Germinal center (tissue), 1 donor: ENCODE results near the gene DIO3.
"Not testable (repeated sequence)": the region's sequence is repeated elsewhere in the genome, so short reads cannot be mapped to it uniquely, and the experiment has no call there.

Experiments used
- DNase-seq: peaks from one replicate; pipeline ENCODE4 v3.0.0; 2012; ENCODE audit warnings: mixed read lengths, low spot score

DIO3 gene

DNA sequence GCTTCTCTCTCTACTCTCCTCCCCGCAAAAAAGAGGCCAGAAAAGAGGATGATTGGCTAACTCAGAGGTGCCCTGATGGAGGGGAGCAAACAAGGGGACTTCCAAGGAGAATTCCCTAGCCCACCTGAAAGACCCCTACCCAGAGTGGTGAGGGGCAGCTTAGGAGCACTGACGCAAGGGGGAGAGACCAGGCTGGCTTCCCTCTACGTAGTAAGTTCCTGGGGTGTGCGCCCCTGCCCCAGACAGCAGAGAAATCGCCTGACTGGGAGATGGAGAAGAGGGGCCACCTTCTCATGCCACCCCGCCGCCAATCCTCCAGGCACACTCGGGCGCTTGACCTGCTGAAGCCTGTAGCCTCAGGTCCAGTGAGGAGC is 2.1 kb upstream of the DIO3 start:
- no peak for DNase-seq

DNA sequence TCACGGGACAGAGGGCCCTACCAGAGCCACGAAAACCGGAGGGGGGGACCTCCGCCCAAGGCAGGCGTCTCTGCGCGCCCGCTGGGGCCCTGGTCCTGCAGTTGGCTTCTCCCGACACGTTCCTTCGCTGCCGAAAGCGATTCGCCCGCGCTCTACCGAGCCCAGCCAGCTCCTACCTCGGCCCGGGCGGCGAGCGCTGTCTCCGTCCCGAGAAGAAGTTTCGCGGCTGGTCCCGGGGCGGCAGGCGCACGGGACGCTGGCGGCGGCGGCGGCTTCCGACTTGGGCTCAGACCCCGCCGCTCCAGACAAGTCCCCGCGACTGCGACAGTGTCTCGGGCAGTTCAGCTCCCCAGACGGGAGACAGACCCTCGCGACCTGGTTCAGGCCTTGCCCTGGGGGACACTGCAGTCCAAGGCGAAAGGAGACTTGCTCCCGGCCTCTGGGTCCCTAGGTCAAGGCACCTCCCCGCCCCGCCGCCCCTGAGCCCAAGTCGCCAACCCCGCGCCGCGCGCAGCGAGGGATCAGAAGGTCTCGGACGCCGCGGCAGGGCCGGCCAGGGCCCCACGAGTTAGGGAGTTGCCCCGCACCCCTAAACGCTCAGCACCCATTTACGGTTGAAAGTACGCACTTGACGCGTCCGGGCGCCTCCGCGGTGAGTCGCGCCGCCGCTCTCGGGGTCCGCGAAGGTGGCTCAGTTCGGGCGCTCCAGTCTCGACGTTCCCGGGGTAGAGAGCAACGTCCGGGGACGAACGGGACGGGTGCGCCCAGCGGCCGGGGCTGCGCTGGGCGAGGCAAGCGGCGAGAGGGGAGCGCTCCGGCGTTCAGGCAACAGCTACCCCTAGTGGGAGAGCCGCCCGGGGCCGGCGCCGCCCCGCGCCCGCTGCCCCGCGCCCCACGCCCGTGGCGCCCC is 1.4 kb upstream of the DIO3 start:
- DNase-seq = peak; percentile 40

DNA sequence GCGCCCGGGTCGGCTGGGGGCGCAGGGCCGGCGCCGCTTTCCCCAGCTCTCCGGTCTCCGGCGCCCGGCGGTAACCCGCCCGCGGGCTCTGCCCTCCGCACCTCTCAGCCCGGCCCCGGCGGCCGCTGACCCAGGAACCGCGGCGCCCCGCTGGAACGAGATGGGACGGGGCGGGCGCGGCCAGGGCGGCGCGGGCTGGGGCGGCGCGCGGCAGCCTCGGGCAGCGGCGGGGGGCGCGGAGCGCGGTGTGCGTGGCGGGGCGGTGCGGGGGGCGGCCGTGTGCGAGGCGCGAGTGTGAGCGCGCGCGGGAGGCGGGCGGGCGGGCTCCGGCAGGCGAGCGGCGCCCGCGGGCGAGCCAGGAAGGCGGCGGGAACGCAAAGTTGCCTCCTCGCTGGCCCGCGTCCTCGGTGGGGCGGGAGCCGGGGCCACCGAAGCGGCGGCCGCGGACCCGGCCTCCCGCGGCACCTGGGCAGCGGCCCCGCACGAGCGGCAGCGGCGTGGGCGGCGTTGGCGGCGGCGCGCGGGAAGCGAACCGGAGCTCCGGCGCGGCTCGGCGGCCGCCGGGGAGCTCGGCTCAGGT is 671 bp upstream of the DIO3 start:
- no peak for DNase-seq

DNA sequence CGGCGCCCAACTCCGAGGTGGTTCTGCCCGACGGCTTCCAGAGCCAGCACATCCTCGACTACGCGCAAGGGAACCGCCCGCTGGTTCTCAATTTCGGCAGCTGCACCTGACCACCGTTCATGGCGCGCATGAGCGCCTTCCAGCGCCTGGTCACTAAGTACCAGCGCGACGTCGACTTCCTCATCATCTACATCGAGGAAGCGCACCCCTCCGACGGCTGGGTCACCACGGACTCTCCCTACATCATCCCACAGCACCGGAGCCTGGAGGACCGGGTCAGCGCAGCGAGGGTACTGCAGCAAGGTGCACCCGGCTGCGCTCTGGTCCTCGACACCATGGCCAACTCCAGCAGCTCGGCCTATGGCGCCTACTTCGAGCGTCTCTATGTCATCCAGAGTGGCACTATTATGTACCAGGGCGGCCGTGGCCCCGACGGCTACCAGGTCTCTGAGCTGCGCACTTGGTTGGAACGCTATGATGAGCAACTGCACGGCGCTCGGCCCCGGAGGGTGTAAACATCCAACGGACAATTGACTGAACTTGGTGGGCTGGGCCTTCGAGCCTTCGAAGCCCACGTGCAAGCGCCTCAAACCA is 699 bp downstream of the DIO3 start:
- no peak for DNase-seq

DNA sequence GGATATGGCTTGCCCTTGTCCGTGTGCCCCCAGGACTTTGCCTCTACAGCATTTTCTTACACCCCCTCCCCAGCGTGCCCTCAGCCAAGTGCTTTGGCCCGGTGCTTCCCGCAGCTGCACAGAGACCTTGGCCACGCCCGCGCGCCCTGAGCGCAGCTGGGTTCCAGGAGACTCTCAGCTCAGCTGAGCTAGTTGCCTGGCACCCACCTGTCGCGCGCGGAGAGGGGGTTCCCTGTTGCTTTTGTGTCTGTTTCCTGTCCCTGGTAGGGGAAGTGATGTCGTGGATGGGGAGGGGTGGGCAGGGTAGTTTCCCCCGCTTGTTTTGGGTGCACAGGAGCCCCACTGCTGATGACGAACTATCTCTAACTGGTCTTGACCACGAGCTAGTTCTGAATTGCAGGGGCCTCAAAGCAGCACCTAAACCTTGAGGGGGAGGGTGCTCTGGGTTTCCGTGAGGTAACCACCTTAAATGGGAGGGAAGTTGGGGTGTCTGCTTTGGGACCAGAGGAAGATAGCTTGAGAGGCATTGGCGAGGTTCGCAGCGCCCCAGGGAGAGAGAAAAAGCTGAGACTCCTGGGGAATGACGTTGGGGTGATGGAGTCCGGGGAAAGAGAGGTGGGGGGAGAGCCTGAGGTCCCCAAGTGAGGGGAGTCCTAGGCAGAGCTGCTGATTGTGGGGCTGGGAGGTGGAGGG is 1.5 kb downstream of the DIO3 start:
- DNase-seq = no peak

DNA sequence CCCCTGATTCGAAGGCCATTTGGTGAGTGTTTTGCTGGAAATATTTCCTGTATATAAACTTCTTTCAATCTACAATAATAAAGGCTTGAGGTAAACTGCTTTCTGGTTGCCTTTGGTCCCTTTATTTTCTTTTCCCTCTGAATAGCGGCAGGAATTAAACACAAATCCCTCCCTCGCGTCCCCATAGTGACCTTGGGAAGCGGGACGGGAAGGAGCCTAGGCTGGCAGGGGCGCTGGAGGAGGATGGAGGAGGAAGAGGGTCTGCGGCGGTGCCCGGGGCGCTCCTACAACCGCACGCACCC is 2.0 kb downstream of the DIO3 start:
- no peak for DNase-seq

DNA sequence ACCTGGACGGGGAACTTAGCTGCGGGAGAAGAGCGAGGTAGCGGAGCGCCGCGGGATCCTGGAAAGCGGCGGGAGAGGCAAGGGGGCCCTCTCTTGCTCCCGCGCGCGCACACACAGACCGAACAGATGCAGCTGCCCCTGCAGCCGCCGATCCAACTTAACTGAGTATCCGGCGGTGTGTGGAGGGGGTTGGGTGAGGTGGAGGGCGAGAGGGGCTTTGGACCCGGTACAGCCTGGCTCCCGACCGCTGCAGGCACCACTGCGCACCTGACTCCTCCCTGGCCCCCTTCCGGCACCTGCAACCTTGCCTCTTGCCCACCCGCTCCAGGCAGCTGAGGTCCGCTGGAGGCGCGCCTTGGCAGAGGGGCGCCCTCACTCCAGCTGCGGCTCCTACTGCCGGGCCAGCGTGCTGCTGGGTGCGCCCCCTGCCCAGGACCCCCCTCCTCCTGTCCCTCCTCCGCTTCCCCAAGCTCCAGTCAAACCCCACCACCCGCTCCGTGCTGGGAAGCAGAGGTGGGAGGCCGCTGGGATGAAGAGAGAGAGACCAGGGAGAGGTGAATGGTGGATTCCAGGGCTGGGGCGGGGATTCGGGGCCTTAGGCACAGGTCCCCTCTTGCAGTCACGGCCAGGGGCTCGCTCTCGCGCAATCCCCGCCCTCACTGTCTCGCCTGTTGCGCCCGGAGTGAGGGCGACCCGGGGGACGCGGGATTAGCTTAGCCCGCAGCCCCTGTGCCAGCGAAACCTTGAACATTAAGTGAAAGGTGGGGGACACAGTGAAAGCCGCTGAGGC is 2.6 kb downstream of the DIO3 start:
- DNase-seq = no peak

DNA sequence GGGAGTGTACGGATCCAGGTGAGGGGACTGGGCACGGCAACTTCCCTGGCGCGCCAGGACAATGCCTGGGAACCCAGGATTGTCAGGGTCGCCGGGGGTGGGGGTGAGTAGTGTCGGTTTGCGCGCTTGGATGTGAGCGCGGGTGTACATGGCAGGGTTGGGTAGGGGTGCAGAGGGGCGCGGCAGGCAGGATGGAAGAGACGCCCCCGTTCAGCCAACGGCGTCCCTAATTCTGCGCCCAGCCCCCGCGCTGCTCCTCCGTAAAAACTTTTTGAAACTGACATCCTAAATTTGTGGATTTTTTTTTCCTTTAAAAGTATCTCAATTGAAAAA is 3.1 kb downstream of the DIO3 start:
- DNase-seq = no peak

DNA sequence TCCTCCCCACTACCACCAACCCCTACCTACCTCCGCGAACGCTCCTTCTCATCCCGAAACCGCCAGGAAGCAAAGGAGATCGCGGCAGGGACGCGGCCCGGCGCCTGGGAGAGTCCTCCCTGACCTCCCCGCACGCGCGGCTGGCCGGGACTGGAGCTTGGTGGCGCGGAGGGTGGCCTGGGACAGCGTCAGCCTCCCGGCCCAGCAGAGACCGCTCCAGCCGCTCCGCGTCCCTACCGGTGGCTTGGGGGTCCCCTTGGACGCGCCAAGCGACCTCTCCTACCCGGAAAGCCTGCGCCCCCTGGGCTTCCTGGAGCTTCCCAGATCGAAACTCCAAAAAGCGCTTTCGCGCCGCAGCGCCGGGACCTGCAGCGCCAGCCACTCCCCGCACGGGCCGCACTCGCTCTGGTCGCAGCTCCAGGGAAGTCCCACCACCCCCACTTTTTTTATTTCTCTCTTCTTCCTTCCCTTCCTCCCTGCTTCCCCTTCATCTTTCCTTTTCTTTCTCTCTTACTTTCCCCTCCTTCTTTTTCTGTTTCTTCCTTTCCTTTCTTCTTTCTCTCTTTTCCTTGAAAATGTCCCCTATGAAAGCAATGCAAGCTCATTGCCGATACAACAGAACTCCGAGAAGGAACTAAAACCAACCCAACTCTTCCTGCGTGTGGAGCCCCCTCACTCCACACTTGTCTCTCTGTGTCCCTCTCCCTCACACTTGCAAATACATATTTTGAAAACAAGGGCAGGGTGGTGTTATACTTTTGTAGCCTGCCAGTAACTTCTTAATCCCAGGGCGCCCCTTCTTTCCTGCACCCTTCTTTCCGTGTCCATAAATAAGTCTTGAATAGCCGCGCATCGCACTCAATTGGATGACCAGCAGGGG is 3.8 kb downstream of the DIO3 start:
- DNase-seq = no peak

DNA sequence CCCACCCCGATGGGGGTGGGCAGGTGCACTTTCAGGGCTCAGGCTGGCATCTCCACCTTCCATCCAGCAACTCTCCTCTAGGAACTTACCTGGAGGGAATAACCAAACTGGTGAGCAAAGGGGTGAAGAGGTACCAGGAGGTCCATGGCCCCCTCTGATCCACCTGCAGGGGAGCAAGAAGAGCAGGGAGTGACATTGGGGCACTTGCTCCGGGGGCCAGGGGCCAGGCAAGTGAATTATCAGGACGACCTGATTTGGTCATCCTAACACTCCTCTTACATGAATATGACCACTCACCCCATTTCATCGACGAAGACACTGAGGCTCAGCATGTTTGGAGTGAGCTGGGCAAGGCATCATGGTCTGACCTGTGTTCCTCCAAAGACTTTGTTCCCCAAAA is 6.0 kb downstream of the DIO3 start:
- DNase-seq = no peak

DNA sequence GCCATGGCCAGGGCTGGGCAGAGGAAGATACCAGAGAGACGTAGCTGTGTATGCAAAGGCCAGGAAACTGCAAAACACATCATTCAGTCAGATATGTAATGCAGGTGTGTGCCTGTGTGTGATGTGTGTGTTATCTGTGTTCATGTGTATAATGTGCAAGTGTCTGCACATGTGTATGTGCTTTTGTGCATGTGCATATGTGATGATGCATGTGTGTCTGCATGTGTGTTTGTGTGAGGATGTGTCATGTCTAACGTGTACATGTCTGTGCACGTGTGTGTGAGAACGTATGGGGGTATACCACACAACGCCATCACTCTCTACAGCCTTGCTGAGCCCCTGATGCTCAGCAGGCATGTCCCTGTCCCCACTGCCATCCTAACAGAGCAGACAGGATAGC is 9.7 kb downstream of the DIO3 start:
- no peak for DNase-seq

DNA sequence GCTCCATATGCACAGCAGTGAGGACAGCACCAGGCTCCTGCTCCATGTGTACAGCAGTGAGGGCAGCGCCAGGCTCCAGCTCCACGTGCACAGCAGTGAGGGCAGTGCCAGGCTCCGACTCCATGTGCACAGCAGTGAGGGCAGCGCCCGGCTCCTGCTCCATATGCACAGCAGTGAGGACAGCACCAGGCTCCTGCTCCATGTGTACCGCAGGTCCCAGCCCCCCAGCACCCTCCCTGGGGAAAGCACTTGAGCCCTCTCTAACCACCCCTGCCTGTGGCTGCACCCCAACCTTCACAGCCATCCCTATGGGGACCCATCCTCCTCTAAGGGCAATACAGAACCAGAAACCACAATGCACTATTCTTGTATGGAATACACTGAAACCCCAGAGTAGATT is 11.2 kb downstream of the DIO3 start:
- DNase-seq = not testable (repeated sequence)

DNA sequence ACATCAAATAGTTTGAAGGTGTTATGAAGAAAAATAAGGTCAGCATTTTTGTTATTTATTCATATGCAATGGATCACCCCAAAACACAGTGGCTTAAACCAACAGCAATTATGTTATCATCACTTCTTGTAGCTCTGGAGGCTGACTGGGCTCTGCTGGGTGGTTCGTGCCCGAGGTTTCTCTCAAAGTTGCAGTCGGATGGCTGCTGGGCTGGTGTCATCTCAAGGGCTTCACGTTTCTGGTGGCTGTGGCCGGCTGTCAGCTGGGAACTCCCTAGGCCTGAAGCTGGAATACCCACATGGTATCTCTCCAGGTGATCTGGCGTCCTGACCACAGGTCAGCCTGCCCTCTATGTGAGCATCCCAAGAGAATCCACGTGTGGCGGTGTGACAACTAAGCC is 12.0 kb downstream of the DIO3 start:
- no peak for DNase-seq

DNA sequence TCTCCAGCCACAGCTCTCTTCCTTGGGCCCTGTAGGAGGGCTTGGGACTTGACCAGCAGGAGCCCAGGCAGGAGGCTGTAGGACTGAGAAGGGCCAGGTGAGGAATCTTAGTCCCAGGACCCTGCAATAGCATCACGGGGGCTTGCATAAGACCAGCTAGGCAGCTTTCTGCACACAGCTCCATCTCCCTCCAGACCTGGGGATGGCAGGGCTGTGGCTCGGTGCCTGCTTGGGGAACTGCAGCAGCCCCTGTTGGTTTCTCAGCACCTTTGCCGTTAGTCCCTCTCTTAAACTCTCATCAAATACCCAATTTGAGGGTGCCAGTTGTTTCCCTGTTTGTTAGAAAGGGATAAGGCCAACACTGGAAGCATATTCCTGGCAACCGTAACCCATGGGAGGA is 14.3 kb downstream of the DIO3 start:
- no peak for DNase-seq

DNA sequence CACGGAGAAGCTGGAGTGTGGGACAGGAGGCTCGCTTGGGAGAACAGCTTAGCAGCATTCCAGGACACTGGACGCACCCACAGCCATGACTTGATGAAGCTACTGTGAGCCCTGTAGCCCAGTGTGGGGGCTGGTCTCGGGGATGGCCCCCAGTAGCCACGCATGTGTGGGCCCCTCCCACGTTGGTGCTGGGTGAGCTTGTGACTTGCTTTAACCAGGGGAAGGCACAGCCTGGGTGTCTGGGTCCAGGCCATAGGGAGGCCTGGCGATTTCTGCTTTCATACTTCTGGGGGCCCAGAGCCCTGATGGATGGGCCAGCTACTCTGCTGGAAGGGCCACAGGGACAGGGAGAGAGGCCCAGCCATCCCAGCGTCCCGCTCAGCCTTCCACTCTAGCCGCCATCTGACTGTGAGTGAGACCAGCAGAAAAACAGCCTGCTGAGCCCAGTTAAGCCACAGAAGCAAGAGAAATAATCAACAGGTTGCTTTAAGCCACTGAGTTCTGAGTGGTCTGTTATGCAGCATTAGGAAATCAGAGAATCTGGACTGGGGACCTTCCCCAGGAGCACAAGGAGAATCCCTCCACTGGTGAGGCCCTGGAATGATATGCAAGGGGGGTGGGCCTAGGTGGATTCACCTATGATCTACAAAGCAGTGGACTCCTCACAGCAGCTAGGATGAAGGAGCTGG is 16.1 kb downstream of the DIO3 start:
- no peak for DNase-seq

DNA sequence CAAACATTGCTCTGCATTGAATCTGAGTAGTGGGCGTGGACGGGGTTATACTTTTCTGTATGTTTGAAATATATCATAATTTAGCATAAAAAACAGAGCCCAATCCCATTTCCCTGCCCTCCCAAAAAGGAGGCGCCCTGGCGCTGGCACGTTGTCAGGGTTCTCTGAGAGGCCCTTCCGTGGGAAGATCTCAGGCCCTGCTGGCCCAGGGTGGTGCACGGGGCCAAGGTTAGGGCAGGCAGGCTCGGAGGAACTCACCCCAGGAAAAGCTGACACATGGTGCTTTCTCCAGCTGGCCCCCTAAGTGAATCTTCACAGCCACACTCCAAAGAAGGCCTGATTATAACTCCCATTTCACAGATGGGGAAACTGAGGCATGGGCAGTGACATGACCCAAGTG is 17.2 kb downstream of the DIO3 start:
- DNase-seq = no peak

DNA sequence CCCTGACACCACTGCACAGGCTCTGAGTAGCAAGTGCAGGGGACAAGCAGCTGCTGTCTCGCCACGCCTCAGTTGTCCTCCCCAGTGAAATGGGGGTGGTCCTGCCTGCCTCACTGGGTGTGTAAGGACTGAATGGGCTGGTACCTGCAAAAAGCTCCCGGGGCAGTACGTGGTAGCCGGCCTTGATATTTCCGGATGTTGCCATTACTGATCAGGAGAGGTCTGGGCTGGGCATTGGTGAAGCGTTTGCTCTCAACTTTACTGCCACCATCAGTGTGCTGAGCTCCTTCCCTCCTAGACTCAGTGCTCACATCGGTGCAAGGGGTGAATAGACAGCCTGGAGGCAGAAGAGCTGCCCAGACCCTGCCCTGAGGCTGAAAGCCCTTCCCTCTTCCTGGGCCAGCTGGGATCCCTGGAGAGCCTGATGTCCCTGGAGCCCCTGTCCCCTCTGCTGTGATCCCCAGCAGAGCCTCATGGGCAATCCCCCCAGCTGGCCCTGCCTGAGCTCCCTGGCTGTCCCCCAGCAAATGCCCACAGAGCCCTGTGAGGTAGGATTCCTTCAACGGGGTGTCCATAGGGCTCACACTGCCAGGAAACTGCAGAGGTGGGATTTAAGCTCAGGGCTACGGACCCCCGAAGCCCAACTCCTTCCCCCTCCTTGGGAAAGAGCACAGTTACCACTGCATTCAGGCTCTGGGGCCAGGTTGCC is 18.2 kb downstream of the DIO3 start:
- no peak for DNase-seq

DNA sequence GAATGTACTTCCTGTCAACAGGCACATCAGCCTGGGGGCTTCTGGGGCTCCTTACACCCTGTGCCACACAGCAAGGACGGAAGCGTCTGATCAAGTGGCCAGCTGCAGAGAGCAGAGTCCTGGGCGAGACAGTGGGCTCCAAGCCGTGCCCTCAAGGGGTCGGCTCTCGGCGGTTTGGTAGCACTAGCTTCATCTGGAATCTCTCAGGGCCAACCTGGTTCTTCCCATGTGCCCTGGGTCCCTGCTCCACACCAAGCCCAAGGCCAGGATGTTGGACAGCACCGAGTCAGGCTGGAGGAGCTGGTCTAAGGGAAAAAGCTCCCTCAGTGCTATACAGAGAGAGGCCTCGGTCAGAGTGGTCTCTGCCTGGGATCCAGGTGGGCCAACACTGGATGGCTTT is 20.5 kb downstream of the DIO3 start:
- DNase-seq = no peak

DNA sequence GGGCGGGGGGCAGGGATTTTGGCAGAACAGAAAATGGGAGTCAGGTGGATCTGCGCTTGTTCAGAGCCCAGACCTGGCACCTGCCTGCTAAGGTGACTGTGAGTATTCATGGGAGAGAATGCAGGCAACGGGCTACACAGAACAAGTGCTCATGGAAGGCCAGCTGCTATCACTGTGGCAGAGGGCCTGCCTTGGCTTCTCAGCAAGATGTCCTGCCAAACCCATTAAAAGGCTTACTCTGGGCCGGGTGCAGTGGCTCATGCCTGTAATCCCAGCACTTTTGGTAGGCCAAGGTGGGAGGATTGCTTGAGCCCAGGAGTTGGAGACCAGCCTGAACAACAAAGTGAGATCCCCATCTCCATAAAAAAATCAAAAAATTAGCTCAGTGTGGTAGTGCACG is 21.0 kb downstream of the DIO3 start:
- no peak for DNase-seq
